CD4-positive, alpha-beta T cell treated with Interleukin-15 for 1 hour (primary cell): ENCODE measurements around the gene RTRAF.

Source experiments
- DNase-seq: peaks from one replicate; pipeline ENCODE4 v3.0.0-alpha.2; 2020

The RTRAF gene

DNA sequence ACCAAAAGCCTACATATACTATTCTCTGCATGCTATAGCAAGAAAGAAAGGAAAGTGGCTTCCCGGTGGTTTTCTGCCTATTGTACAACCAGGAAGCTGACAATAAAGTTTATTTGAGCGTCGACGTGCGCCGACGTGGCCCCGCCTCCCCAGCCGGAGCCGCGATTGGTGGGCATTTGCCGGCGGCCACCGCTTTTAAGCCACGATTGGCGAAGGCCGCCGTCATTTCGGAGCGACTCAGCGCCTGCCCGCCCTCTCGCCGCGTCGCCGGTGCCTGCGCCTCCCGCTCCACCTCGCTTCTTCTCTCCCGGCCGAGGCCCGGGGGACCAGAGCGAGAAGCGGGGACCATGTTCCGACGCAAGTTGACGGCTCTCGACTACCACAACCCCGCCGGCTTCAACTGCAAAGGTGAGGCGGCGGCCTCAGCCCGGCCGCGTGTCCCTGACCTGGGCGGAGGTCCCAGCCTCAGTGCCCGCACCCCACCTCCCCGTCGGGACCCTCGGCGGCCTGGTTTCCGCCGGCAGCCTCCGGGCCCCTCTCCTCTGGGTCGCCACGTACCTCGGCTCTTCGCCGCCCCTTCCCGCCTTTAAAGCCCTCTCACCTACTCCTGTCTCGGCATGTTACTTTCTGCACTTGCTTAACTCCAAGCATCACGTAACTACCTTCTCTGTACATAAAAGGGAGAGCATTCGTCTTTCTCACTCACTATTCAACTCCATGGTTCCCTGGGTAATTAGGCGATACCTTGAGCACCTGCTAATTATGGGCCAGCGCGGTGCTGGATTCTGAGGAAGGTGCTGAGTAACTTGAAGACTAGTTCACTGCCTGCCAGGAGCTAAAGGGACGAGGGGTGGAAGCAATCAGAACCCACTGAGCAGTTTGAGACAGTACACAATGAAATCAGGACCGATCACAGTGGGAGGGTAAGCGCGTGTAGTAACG lies at the start of gene RTRAF:
Gene RTRAF (plus strand): TSS at position 254 of the 942 bp plus-strand sequence. CDS start 94 bp downstream, at position 348.
- DNase-seq, result peak; percentile 91

DNA sequence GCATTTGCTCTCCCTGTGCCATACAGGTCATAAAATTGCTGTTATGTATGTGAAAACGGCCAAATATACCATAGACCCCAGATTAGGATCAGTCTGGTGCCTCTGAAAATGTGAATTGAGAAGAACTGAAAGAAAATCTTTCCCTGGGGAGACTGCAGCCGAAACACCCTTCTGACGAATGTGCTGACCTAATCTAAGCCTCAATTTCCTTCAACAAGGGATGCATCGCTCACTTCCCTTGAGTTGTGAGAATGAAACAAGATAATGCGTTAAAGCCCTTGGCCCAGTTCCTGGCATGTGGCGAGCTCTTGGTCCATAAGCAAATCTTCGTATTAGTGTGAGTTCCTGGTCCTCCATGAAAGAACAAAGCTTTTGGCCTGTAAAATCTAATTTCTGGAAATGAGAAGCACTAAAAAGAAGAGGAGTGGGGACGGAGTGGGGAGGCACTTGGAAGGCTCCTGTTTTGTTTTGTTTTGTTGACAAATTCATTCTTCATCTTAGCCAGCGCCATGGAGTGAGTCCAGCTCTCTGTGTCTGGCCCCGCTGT lies 49.5 kb upstream of the RTRAF start:
- no peak for DNase-seq

DNA sequence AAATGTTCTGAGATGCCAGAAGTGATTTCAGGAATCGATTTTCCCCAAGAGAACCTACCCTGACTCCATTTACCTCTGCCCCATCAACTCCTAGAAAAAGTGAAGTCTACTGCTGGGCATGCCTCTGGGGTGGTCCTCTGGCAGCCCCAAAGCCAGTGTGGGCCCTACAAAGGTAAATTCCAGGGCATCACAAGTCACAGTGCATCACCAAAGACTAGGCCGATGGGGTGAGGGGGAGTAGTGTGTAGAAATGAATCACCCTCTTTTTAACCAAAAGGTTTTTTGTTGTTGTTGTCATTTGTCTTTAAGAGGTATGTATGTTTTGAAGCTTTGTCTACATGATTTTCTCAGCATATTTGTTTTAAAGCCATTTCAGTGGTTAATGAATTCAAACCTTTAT lies 46.4 kb upstream of the RTRAF start:
- no peak for DNase-seq

DNA sequence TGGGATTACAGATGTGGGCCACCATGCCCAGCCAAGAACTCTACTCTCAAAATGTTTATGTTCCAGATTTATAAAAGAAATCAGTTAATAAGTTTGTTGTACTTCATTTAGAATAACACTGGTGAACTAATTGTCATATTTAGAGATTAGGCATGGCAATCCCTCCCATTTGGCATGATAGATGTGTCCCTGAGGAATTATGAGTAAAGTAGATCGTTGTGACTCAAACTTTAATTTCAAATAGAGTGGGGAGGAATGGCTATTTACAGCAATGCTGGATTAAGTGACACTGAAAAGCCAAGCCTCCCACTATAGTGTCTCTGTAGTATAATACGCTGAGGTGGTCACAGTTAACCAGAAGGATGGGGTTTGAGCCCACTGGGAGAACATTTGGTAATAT lies 39.3 kb upstream of the RTRAF start:
- no peak for DNase-seq

DNA sequence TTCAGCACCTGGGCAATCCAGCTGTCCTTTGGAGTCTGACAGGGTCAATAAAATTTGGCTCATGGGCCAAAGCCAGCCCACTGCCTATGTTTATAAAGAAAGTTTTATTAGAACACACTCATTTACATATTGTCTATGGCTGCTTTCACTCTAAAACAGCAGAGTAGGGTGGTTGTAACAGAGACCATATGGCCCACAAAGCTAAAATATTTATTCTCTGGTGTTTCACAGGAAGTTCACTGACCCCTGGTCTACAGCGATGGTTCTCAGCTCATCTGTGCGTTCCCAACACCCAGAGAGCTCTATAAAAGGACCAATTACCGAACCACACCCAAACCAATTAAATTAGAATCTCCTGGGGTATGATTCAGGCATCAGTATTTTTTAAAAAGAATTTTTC lies 37.7 kb upstream of the RTRAF start:
- no peak for DNase-seq

DNA sequence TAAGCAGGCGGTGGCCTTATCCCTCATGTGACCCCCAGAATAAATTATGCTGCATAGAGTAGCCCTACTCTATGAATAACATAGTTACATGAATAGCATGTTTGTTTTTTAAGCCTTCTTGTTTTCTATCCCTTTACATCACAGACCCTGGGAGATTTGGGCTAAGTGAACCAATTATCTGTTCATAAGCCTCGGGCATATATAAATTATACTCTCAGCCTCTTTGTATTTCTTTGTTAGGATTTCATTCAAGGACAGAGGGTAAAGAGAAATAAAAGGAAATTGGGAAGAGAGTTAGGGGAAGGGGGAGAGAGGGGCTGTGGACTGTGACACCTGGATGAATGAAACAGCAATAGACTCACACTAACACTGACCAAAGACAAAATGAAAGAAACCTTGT lies 35.3 kb upstream of the RTRAF start:
- DNase-seq, result no peak

DNA sequence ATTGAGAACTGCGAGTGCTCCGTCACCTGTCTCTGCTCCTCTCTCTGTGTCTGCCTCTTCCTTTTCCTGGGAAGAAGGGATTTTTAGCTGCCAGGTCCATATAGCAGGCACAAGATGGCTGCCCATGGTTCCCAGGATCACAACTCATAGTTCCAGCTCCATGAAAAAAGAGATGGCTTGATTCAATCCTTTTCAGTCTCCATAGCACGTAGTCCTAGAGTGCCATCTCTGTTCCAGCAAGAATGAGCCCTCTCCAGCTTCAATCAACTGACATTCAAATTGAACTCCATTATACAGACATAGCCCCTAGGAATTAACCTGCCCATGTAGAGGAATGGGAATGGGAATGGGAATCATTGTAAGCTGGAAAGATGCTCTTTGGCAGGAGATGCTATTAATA lies 34.7 kb upstream of the RTRAF start:
- no peak for DNase-seq

DNA sequence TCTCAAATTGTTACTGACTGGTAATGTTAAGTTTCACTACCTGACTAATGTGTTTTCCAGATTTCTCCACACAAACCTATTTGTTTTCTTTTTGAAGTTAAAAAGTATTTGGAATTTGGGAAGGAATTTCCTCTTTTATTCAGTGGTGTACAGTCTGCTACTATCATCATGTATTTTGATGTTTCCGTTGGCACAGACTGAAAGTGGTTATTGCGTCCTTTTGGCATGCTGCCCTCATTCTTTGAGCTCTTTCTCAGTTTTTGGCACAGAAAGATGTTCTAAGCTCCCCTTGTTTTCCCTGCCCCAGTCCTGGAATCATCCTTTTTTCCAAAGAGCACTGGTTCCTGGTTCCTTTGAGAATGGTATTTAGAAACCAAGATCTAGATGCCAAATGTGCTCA lies 31.4 kb upstream of the RTRAF start:
- DNase-seq, result no peak

DNA sequence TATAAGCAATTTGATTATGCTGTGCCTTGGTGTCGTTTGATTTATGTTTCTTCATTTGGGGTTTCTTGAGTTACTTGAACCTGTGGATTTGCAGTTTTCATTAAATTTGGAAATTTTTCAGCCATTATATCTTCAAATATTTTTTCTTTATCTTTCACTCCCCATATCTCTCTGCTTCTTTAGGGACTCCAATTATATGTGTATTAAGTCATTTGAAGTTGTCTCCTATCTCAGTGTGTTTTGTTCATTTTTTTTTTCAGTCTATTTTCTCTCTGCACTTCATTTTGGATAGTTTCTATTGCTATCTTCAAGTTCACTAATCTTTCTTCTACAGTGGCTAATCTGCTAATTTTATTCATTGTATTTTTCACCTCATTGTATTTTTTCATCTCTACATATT lies 29.4 kb upstream of the RTRAF start:
- no peak for DNase-seq

DNA sequence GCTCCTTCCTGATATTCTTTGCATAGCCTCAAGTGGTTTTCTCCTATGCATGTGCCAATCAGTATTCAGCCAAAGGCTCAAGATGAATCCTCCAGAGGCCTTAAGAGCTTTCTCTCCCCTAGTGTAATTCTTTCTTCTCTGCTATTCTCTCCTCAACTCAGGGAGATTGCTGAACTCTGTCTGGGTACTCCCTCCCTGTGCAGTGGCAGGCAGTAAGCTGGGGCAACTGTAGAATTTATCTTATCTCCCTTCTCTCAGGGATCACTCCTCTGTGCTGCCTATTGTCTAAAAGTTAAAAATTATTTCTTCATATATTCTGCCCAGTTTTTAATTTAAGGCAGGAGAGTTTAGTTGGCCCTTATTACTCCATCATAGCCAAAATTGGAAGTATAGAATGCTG lies 28.5 kb upstream of the RTRAF start:
- no peak for DNase-seq

DNA sequence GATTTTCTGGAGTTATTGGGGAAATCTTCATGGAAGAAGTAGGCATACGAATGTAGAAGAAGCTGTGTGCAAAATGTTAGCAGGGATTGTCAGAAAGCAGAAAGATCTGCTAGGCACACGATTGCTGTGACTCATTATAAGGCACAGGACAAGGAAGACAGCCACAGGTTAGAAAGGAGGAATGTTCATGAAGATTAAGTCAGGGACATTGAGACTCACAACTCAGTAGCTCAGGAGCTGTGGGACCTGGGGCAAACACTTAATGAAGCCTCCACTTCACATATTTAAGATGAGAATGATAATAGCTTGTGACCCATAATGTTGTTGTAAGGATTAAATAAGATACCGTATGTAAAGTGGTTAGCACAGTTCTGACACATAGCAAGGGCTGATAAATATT lies 26.6 kb upstream of the RTRAF start:
- DNase-seq, result no peak

DNA sequence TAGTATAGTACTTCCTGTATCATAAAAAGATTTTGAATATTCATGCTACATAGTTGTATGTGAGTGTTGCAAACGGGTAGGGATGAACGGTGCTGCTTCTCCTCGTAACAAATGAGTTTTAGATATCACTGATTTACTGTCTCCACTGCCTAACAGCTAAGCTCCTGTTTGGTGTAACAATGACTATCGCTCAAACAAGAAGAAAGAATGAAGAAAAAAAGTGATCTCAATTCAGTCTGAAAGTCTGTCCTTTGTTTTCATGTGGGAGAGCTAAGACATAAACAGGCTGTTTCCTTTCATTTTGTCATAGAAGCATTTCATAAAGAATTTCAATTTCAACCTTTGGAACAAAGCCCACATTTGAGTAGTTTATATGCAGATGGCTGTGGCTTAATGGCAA lies 26.1 kb upstream of the RTRAF start:
- no peak for DNase-seq

DNA sequence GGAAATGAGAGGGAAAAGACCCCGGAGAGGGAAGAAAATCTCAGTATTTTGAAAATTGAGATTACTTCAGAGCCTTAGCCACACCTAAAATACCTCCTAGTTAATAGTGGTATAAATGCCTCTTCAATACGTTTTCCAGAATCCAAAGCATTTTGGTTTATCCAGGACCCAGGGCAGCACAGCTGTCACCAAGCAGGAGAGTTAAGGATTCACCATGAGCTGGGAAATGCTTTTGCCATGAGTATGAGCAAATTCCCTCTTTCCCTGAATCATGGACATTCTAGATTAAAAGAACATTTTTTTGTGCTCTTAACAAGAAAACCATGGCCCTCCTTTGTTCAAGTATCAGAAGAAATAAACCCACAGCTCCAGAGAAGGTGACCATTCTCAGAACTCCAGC lies 21.8 kb upstream of the RTRAF start:
- no peak for DNase-seq

DNA sequence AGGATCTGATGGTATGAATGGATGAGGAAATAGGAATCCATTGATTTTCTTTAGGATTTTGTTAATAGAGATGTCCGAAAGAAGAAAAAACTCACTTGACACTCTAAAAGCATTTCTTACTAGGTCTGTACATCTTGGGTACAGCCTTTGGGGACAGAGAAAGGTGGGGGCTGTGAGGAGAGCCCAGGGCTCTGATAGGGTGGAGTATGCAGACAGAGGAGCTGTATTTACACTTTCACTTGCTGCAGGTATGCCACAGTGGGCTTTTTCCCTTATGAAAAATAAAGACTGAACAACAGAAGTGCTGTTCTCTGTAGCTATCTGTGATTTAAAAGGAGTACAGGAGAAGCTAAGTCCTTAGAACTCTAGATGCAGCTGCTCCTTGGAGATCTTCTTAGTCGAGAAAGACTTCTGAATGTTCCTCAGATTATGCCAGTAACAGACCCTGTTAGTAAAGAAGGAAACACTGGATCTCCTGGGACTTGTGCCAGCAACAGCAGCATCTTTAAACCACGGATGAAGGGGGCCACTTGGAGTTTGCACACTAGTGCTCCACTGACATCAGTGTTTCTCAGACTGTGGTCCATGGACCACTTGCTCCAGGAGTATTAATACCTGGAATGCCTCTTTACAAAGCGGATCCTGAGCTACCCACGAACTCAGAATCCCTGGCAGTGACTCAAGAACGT lies 19.4 kb upstream of the RTRAF start:
- DNase-seq, result no peak

DNA sequence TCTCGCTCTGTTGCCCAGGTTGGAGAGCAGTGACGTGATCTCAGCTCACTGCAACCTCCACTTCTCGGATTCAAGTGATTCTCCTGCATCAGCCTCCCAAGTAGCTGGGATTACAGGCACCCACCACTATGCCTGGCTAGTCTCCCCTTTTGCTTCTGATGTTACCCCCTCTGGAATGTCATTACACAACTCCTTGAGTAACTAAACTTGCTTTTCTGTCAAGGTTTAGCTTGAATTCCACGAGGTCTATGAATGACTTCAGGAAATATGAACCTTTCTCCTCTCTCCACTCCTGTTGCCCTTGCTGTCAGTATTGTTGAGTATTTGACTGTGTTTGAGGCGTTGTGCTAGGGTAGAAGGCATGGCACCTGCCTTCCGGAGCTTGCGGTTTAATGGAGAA lies 16.8 kb upstream of the RTRAF start:
- DNase-seq, result no peak

DNA sequence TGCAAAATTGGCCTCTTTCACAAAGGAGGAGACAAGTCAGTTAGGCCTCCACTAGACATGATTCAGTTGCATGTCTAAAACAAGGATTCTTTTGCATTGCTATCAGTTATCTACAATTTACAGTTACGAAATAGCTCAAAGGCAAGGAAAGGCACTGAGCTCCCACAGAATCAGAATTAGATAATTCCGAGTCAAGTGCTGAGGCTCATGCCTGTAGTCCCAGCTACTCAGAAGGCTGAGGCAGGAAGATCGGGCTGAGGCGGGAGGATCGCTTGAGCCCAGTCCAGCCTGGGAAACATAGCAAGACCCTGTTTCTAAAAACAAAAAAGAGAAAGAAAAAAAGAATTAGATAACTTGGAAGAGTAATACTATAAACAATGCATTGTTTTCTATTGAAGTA lies 12.3 kb upstream of the RTRAF start:
- no peak for DNase-seq

DNA sequence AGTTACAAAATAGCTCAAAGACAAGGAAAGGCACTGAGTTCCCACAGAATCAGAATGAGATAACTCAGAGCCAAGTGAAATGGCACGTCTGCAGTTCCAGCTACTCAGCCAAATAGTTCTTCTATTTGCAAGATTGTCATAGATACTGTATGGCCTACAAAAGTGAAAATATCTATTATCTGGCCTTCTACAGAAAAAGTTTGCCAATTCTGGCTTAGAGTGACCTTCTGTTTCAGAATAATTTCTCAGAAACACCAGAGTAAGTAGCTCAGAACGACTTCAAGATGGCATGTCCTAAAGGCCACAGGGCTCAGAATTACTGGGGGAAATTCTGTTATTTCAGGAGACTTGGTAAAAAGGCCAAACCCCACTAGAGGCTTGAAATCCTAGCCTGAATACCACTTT lies 10.7 kb upstream of the RTRAF start:
- no peak for DNase-seq

DNA sequence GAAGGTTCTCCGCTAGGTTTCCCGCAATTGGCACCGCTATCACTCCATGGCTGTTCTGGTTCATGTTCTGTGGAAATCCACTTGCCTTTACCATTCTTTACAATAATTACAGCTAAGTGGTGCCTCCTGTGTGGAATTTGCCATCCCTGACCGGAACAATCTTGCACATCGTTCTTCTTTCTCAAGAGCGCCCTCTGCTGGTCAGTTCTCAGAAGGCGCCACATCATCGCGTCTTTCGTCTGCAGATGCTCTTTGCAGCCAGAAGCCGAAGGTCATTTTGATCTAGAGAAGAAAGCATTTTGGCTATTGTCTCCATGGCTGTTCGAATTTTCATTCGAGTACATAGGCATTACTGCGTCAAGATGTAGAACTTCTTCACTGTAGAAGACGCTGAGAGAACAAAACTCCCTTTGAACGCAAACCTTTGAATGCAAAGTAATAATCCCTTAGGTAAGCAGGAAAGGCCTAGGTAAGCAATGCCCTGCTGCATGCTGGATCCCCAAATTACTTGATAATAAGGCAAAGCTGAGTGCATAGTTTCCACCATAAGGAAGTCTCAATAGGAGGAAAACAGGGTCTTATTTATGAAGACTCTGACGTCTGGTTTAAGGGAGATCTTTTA lies 10.1 kb upstream of the RTRAF start:
- DNase-seq, result peak; percentile 71

DNA sequence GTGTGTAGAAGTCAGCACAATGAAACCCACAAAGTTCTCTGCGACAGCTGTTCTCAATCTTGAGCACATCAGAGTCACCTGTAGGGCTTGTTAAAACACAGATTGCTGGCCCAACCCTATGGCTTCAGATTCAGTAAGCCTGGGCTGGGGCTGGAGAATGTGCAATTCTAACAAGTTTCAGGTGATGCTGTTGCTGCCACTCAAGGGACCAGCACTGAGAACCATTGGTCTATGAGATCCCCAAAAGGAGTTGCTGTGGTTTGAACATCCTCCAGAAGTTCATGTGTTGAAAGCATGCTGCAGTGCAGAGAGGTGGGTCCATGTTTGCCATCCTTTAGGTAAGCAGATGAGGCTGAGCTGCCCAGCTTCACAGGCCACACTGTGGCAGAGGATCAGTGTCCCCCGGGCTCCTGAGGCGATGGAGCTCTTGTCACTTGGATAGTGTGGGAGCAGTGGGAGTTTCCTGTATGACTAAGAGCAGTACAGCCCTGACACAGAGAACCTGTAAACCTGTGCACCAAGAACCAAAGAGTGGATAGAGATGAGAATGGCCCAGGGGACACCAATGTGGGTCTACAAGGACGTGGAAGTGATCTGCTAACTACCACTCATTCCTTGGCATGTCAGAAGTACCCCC lies 8.0 kb upstream of the RTRAF start:
- no peak for DNase-seq

DNA sequence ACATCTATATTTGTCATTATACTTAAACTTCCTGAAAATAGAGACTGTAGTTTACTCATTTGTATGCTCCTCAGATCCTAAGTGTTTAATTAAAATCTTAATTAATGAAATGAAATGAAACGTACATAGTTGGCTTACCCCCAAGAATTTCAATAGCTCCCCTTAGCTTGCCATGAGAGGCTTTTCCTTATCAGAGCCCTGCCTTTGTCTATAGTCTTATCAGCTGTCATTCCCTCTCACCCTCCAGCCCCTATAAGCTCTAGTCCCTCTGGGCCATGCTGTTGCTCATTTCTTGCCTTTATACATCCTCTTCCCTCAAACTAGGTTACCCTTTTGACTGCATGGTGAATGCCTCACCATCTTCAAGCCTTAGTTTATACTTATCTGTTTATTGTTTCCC lies 1.1 kb upstream of the RTRAF start:
- no peak for DNase-seq

DNA sequence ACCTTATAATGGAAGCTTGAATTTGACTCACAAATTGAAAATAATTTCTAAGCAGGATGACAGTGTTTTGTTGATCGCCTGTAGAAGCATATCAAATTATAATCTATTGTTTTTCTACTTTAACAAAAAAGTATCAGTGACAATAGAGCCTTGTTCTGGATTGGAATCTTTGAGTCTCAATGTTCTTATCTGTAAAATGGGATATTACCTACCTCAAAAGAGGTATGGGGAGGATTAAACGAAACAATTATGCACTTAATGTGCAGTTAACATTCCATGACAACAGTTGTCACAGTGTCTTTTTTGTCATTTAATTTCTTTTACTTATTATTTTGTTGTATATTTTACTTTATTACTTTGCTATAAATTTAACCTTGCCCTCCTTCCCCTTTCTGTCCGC lies 1.1 kb downstream of the RTRAF start:
- no peak for DNase-seq

DNA sequence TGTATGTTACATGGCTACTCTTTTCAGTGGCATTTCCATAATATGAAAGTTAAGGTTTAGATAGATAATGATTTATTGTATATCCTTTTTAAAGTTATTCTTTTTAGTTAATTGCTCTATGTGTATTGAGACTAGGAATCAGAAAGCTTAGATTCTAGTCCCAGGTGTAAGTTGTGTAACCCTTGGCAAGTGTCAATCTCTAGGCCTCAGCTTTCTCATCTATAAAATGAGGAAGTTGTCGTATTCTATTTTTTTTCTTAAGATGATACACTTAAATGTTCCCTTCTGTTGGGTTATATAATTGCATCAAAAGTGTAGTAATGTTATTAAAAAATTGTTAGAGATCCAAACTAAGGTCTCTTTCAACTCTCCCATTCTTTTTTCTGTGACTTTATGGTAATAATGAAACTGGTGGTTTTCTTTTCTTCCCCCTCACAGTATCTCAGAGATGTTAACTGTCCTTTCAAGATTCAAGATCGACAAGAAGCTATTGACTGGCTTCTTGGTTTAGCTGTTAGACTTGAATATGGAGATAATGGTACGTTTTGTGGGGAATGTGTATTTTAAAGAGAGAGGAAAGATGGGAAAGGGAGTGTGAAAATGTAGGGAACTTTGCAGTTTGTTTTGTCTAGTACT lies 4.1 kb downstream of the RTRAF start:
- no peak for DNase-seq
